AG04449 (cell line): Measurements from ENCODE around the gene LIPN.

Experiments
- CTCF ChIA-PET: fragments of 350-600 bp; formaldehyde crosslinking; extraction: SDS; loops from one replicate; lab custom pipeline; 2021; ENCODE audit warnings: antibody characterized with exemption; lab: Yijun Ruan, JAX
- POLR2A ChIA-PET: fragments of 400-600, 350-600 bp; formaldehyde crosslinking; extraction: SDS; loops from one replicate; lab custom pipeline; 2020; ENCODE audit warnings: antibody characterized with exemption, inconsistent platforms; lab: Yijun Ruan, JAX
- DNase-seq: peaks from one replicate; pipeline ENCODE4 v3.0.0-alpha.2; 2010; ENCODE audit warnings: low read depth, low spot score
- H3K4me3 ChIP-seq: 2 replicates; pipeline ENCODE4 v1.5.1; 2011; ENCODE audit warnings: low read depth, mild to moderate bottlenecking, control low read depth, low read length
- CTCF ChIP-seq: IDR thresholded peaks from one replicate; pipeline ENCODE4 v1.5.1; 2011; ENCODE audit warnings: mild to moderate bottlenecking, moderate library complexity, low read length, control low read depth, inconsistent platforms; ENCODE audit not compliant: insufficient read depth; ENCODE audit errors: missing control alignments

Gene LIPN

DNA sequence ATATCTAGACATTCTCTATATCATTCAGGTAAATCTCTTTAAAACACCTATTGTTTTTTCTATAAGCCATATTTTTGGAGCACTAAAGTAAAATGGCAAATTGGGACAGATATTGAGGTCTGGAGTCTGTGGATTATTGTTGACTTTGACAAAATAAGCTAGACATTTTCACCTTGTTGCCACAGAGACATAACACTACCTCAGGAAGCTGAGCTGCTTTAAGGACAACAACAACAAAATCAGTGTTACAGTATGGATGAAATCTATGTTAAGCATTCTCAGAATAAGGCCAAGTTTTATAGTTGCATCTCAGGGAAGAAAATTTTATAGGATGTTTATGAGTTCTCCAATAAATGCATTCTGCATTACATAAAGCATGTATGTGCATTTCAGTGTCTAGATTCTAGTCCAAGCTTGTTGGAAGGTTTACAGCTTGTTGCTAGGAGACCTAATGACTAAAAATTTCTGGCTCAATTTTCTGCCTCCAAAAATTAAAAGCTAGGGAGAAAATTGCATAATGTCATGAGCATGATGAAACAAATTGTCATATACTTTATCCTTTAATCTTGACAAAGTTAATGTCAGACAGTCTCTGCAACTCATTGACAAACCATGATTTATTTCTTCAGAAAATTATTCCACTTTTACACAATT is 61.1 kb downstream of the LIPN start:
- ChIA-PET POLR2A (interaction anchor here (1.2 kb wide), 1 partner anchor 170 kb away, joined by 3 read pairs; the partner anchor contains the start of gene FAS), CTCF (interaction anchor here (1.0 to 27.7 kb wide), 8 partner anchors 11 to 268 kb away, joined by 3 to 1009 read pairs (median 10); no protein-coding TSS in a partner anchor)
- H3K4me3 ChIP-seq: no peak overlapping the region
- DNase-seq: peak; percentile 44
- no peak for TF ChIP-seq CTCF

- ChIA-PET POLR2A (no interaction called here), CTCF (interaction anchor here (0.9 to 27.7 kb wide), 7 partner anchors 9 to 261 kb away, joined by 3 to 1009 read pairs (median 6); no protein-coding TSS in a partner anchor)
- no peak overlapping the region for H3K4me3 ChIP-seq
- no peak for TF ChIP-seq CTCF
- no peak for DNase-seq
Observed at GRCh38 chr10:88826388-88826787, 66.6 kb downstream of the LIPN start.

DNA sequence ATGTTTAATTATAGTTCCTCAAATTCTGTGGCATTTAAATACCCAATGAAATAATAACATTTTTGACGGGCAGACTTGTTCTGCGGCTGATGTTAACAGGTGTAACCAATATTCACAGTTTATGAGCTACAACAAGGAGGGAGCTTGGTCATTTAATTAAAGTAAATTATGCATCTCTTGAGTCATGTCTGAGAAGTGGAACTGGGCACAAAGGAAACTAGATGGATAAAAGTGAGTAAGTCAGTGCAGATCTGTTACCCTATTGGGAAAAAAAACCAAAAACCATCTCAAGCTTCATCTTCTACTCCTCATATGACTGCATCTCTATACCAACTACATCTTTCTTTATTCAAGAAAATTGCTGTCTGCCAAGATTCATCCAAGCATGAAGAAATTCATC is 67.9 kb downstream of the LIPN start:
- no peak overlapping the region for H3K4me3 ChIP-seq
- POLR2A ChIA-PET: no interaction called here
- DNase-seq: no peak
- CTCF ChIA-PET: interaction anchor here (0.7 to 27.7 kb wide), 10 partner anchors 7 to 390 kb away, joined by 3 to 1009 read pairs (median 4); no protein-coding TSS in a partner anchor
- TF ChIP-seq CTCF: no peak

DNA sequence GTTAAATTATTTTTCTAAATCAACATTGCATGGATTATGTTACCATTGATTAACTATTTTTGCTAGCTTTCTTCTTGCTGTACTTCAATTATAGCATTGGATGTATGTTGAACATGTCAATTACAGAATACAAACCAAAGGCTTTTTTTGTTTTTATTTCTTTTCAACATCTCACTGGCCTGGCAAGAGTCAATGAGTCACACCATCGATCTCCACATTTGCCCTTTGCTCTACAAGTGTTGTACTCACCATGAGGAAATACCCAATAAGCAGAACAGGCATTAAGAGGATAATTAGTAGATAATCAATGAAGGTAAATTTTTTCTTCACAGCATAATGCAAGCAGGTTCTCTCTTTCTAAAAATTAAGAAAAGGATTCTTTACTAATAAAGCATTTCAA is 68.5 kb downstream of the LIPN start:
- no peak for TF ChIP-seq CTCF
- H3K4me3 ChIP-seq: no peak overlapping the region
- no peak for DNase-seq
- ChIA-PET CTCF (interaction anchor here (0.7 to 27.7 kb wide), 7 partner anchors 7 to 263 kb away, joined by 3 to 1009 read pairs (median 6); no protein-coding TSS in a partner anchor), POLR2A (no interaction called here)
